ENCODE results near the gene LDHB.

The LDHB gene

DNA sequence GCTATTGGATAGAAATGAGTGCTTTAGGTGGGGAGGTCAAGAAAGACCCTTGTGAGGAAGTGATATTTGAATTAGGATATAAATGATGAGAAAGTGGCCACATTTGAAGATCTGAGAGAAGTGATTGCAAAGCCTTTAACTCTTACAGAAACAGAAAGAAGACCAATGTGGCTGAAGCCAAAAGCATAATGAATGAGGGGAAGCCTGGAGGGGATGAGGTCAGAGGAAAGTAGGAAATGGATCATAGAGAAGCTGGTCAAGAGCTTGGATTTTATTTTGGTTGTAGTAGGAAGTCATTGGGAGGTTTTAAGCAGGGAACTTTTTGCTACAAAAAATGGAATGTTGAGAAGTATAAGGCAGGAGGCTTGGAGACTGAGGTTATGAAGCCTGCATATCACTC is 49.4 kb downstream of the LDHB start:
- no peak overlapping the region for H3K27ac ChIP-seq
- TF ChIP-seq ZFX (IDR thresholded peaks at IDR 0.05; ENCODE audit: borderline replicate concordance) (no peak), CTCF (IDR thresholded peaks at IDR 0.05) (no peak)

DNA sequence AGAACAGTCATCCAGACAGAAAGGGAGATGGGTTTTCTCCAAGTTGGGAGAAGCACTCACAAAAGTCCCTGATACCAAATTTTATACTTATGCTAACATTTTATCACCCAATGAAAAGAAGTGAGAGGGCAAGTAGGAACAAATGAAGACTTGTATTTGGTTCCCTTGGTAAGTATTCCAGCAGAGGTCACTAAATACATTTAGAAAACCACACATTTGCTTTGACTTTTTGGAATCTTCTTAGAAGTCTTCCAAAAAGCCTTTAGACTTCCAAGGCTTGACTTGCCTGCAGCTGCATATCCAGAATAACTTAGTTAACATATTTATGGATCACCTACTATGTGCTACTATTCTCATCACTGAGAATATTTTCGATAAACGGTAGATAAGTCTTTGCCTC is 49.9 kb downstream of the LDHB start:
- TF ChIP-seq ZFX (IDR thresholded peaks at IDR 0.05; ENCODE audit: borderline replicate concordance) (no peak), CTCF (IDR thresholded peaks at IDR 0.05) (peak; percentile 49)
- H3K27ac ChIP-seq: no peak overlapping the region

DNA sequence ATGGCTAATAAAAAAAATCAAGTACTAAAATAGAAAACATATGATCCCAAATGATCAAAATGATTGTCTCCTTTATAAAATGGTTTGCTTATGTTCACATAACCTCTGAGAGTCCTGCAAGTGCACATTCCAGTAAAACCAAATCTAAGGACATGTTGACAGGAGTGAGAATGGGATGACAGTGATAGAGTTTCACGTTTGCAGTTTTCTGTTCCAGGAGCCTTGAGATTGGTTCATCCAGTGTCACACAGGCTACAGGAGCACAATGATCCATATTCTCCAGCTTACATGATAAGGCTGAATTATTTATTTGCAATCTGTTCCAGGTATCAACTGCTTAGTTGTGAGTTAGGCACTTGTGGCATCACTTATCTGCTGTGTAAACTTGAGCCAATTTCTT is 51.5 kb downstream of the LDHB start:
- H3K27ac ChIP-seq: no peak overlapping the region
- no peak for TF ChIP-seq ZFX (IDR thresholded peaks at IDR 0.05; ENCODE audit: borderline replicate concordance)
- no peak for TF ChIP-seq CTCF (IDR thresholded peaks at IDR 0.05)

- TF ChIP-seq ZFX (IDR thresholded peaks at IDR 0.05; ENCODE audit: borderline replicate concordance) (no peak), CTCF (IDR thresholded peaks at IDR 0.05) (no peak)
- no peak within 1 kb of the TSS for H3K27ac ChIP-seq
Measured at GRCh38 chr12:21604245-21605101, 53.2 kb downstream of the LDHB start, which contains the start of gene GYS2. Gene GYS2 (minus strand): TSS chr12:21604847. CDS start chr12:21604592, 255 bp downstream.

DNA sequence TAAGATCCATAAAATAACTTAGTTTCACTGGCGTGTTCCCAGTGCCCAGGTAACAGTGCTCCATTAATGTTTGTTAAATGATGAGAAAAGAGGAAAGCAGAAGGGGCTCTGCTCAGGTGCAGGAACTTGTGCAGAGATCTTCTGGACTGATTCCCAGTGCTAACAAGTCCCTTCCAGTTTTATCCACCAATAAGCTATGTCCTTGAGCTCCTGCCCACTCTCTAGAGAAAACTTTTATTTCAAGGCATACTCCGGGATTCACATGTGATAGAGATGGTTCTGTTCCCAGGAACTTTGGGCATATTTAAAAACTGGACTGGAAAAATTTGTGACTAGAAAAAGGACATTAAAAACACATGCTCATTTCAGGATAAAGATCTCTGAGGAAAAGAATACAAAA is 54.9 kb downstream of the LDHB start:
- no peak overlapping the region for H3K27ac ChIP-seq
- no peak for TF ChIP-seq CTCF (IDR thresholded peaks at IDR 0.05)
- no peak for TF ChIP-seq ZFX (IDR thresholded peaks at IDR 0.05; ENCODE audit: borderline replicate concordance)

DNA sequence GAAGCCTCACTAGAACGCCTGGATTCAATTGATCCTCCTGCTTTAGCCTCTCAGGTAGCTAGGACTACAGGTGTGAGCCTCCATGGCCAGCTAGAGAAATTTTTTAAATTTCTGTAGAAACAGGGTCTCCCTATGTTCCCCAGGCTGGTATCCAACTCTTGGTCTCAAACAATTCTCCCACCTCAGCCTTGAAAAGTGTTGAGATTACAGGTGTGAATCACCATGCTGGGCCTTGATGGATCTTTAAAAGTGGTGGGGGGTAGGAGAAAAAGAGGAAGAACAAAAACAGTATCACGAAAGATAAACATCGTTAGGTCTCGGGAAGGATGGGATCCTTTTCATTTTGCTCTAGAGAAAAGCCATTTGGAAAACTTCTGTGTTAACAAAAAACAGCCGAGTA is 57.4 kb downstream of the LDHB start:
- no peak overlapping the region for H3K27ac ChIP-seq
- TF ChIP-seq ZFX (IDR thresholded peaks at IDR 0.05; ENCODE audit: borderline replicate concordance): no peak
- no peak for TF ChIP-seq CTCF (IDR thresholded peaks at IDR 0.05)

All from 22Rv1 (cell line).